HepG2 (cell line): ENCODE measurements around the gene ELMOD3. TPM values are rescaled to one million over a fixed set of nuclear protein-coding genes. Genes with fewer than 3 reads are reported as not detected.

ENCODE experiments used
- ATAC-seq: fragments of 200-7000 bp; cut with Tn5 transposase; 3 replicates; pipeline ENCODE4 v1.9.1; 2020; ENCODE audit warnings: mild to moderate bottlenecking, moderate library complexity
- BruUV-seq: library from RNA; stranded (reverse); fragments of 400-500 nt; replicated peaks from 2 replicates; lab custom pipeline; 2021; lab: Mats Ljungman, UMichigan
- CTCF ChIA-PET: fragments of 300-600 bp; formaldehyde crosslinking; extraction: SDS; loops from one replicate; lab custom pipeline; 2021; ENCODE audit warnings: low total read pairs, inconsistent platforms, low intra/inter-chr PET ratio; lab: Yijun Ruan, JAX
- POLR2A ChIA-PET: fragments of 350-600 bp; sonication (Branson Sonifier 250); formaldehyde crosslinking; loops from one replicate; lab custom pipeline; 2020; ENCODE audit warnings: antibody characterized with exemption, inconsistent platforms; lab: Yijun Ruan, JAX
- DNase-seq: peaks from one replicate; pipeline ENCODE4 v3.0.0-alpha.2; 2015; ENCODE audit warnings: low spot score
- FAIRE-seq: peaks from 3 replicates; lab custom pipeline; 2011; peaks lifted over from hg19 to GRCh38; lab: Jason Lieb, UNC
- H2AFZ ChIP-seq: one replicate; pipeline ENCODE4 v1.6.1; 2011; ENCODE audit warnings: low read length, inconsistent platforms
- H3K27ac ChIP-seq: fragments of 300-600 bp; 3 replicates; pipeline ENCODE4 v1.8.0; 2011; ENCODE audit warnings: mixed run types, mild to moderate bottlenecking, mixed read lengths, low read length, inconsistent platforms; ENCODE audit not compliant: insufficient read depth; ENCODE audit errors: extremely low read length
- H3K27me3 ChIP-seq, 2 experiments: fragments of 200-600 bp in 1 of 2; 2 replicates in 1 of 2; 3 replicates in 1 of 2; pipeline versions ENCODE4 v1.6.0 to v1.8.0; 2011; ENCODE audit warnings: low read length in 2 of 2, mild to moderate bottlenecking in 2 of 2, moderate library complexity in 2 of 2, inconsistent platforms in 1 of 2; ENCODE audit not compliant: insufficient read depth in 2 of 2, control insufficient read depth in 1 of 2
- H3K36me3 ChIP-seq, 2 experiments: fragments of 200-600 bp in 1 of 2; replicated peaks in 1 of 2; 2 replicates in 1 of 2; 3 replicates in 1 of 2; pipeline versions ENCODE4 v1.5.1 to v1.8.0; 2011; ENCODE audit warnings: low read length in 2 of 2, inconsistent platforms in 1 of 2; ENCODE audit not compliant: insufficient read depth in 2 of 2, control insufficient read depth in 1 of 2
- H3K4me1 ChIP-seq: 2 replicates; pipeline ENCODE4 v1.5.1; 2012; ENCODE audit warnings: low read length, inconsistent platforms; ENCODE audit not compliant: insufficient read depth
- H3K4me2 ChIP-seq: 2 replicates; pipeline ENCODE4 v1.6.0; 2011; ENCODE audit warnings: low read depth, low read length, inconsistent platforms
- H3K4me3 ChIP-seq, 3 experiments: fragments of 200-600 bp in 1 of 3; sonication (generic), shearing (Covaris generic) in 1 of 3; replicated peaks in 1 of 3; 2 replicates each; pipeline ENCODE4 v1.5.1; 2011 to 2016; ENCODE audit warnings: low read length in 3 of 3, inconsistent platforms in 2 of 3, low read depth in 2 of 3, mild to moderate bottlenecking in 2 of 3, control low read depth in 1 of 3, mixed read lengths in 1 of 3; ENCODE audit not compliant: insufficient read depth in 1 of 3
- H3K79me2 ChIP-seq: one replicate; pipeline ENCODE4 v1.6.1; 2011; ENCODE audit warnings: low read length, inconsistent platforms; ENCODE audit not compliant: insufficient read depth
- H3K9ac ChIP-seq: 2 replicates; pipeline ENCODE4 v1.6.0; 2011; ENCODE audit warnings: mild to moderate bottlenecking, low read depth, low read length, inconsistent platforms; ENCODE audit not compliant: insufficient read depth
- H3K9me3 ChIP-seq: 2 replicates; pipeline ENCODE4 v1.5.1; 2012; ENCODE audit warnings: mild to moderate bottlenecking, low read length
- H4K20me1 ChIP-seq: 2 replicates; pipeline ENCODE4 v1.6.0; 2011; ENCODE audit warnings: inconsistent platforms, mild to moderate bottlenecking, low read length, moderate library complexity; ENCODE audit not compliant: insufficient read depth
- GFI1 ChIP-seq: sonication (generic); formaldehyde crosslinking; IDR thresholded peaks from 2 replicates; pipeline ENCODE4 v1.5.0; 2020; ENCODE audit warnings: missing genetic modification reagents, mild to moderate bottlenecking, borderline replicate concordance
- GPN1 ChIP-seq: sonication (generic); formaldehyde crosslinking; IDR thresholded peaks from 2 replicates; pipeline ENCODE4 v1.5.1; 2020; ENCODE audit warnings: missing genetic modification reagents, borderline replicate concordance
- KIAA2018 ChIP-seq: sonication (generic); formaldehyde crosslinking; IDR thresholded peaks from 2 replicates; pipeline ENCODE4 v1.5.0; 2020; ENCODE audit warnings: mild to moderate bottlenecking, missing genetic modification reagents, borderline replicate concordance
- MIXL1 ChIP-seq: IDR thresholded peaks from 2 replicates; pipeline ENCODE4 v1.6.1; 2016
- MLLT10 ChIP-seq: sonication (generic); formaldehyde crosslinking; IDR thresholded peaks from 2 replicates; pipeline ENCODE4 v1.4.0; 2020; ENCODE audit warnings: missing genetic modification reagents
- NR2F2 ChIP-seq: IDR thresholded peaks from 2 replicates; pipeline ENCODE4 v1.6.1; 2012; ENCODE audit warnings: low read depth, inconsistent platforms, borderline replicate concordance
- PRPF4 ChIP-seq: fragments of 200-400 bp; formaldehyde crosslinking; IDR thresholded peaks from 2 replicates; pipeline ENCODE4 v1.6.1; 2016; ENCODE audit warnings: low read length, low read depth; ENCODE audit not compliant: poor library complexity, severe bottlenecking
- SSRP1 ChIP-seq: IDR thresholded peaks from 2 replicates; pipeline ENCODE4 v1.6.1; 2016; ENCODE audit warnings: control low read depth
- ZMYM4 ChIP-seq: sonication (generic); formaldehyde crosslinking; IDR thresholded peaks from 2 replicates; pipeline ENCODE4 v1.8.1; 2023; ENCODE audit warnings: mild to moderate bottlenecking, missing genetic modification reagents
- ZNF124 ChIP-seq: sonication (generic); formaldehyde crosslinking; IDR thresholded peaks from 2 replicates; pipeline ENCODE4 v1.4.0; 2020; ENCODE audit warnings: missing genetic modification reagents
- WGBS: methylation state at CpG from one replicate; pipeline ENCODE4 v1.1.6; 2017; ENCODE audit warnings: low lambda C conversion rate; 5-methylcytosine and 5-hydroxymethylcytosine counted together
- in situ Hi-C: cut with HindIII; loops from 2 replicates; pipeline ENCODE4 v1.10.0; 2017; ENCODE audit warnings: low pct_unique_long_range_greater_than_20kb; ENCODE audit not compliant: extremely low pct_ligation_motif_present
- intact Hi-C: fragments of 100-400 bp; cut with micrococcal nuclease; formaldehyde crosslinking; loops from one replicate; pipeline ENCODE4 v1.10.0; 2022; ENCODE audit not compliant: unreplicated experiment
- polyA plus RNA-seq, 8 experiments: library from polyadenylated mRNA; depleted of rRNA in 3 of 8; stranded (reverse) in 7 of 8; unstranded in 1 of 8; fragments of >200 nt; fragmentation: Illumina TruSeq in 4 of 8; extraction: Trizol in 4 of 8; gene quantifications; 2 replicates each; pipeline versions ENCODE4 v1.2.1 to v1.2.3, GENCODE V29; 2011 to 2016; ENCODE audit warnings: low read depth in 4 of 8, missing spikeins in 1 of 8, mixed read lengths in 1 of 8; ENCODE audit not compliant: insufficient read depth in 1 of 8
- total RNA-seq, 5 experiments: library from RNA; depleted of rRNA; stranded (reverse); fragments of >200 nt; fragmentation: Illumina TruSeq; extraction: Trizol; gene quantifications; 2 replicates each; pipeline ENCODE4 v1.2.3, GENCODE V29; 2016; ENCODE audit warnings: low read depth in 1 of 5
- TF ChIP-seq, protein P1 (sequence below): sonication (generic); formaldehyde crosslinking; IDR thresholded peaks from 2 replicates; pipeline ENCODE4 v1.4.0; 2020; ENCODE audit warnings: missing genetic modification reagents
- TF ChIP-seq, protein P2 (sequence below): sonication (generic); formaldehyde crosslinking; IDR thresholded peaks from 2 replicates; pipeline ENCODE4 v1.8.0; 2022; ENCODE audit warnings: mild to moderate bottlenecking, missing genetic modification reagents; ENCODE audit not compliant: insufficient replicate concordance

The ELMOD3 gene
- total and polyA plus RNA-seq, 2 of the 13 experiments (the other 11 are each of a cell fraction or from before 2014, with no cell fraction given) = 13.3 to 19.5 TPM

DNA sequence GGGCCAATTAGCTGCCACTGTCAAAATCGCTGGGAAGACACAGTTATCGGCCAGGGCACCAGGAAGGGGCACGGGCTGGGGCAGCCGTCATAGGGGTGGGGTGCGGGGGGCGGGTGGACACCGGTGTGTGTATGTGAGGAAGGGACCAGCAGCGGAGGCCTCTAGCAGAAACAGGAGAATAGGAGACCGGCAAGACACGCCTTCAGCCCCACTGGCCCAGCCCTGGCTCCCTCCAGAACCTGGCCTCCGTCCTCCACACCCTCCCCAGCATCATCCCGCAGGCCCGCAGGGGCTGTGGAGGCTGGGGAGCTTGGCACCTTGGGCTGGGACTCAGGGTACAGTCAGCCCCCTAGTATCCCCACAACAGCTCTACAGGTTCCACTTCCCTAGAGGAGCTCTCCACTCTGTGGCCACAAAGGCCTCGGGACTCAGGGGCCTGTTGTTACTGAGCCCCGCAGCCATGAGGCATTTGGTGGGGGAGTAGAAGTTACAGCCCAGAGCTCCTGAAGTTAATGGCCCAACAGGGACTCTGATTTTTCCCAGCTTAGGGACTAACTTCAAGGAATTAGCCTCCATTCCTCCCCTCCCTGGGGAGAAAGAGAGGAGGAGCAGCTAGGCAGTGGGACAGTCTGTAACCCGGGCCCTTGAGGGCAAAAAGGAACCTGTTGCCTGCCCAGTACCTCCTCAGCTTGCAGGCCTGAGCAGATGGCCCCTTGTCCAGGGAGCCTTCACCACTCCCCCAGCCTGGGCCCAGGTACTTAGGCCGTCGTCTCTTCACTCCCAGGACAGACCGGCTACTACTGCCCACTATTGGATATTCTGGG lies 83.8 kb downstream of the ELMOD3 start:
- Histone ChIP-seq H3K9ac (peak overlapping the region; percentile 5; the same call in 1 of the 2 replicates), H3K27me3 (peaks cover 6 to 67% of the 10 kb centered on the region in 2 experiments), H3K9me3 (no peaks in the 10 kb centered on the region), H3K79me2 (no peaks in the 10 kb centered on the region), H3K4me3 (no peak overlapping the region; a peak in 1 of 6 replicates), H4K20me1 (no peaks in the 10 kb centered on the region), H3K4me2 (peak overlapping the region; percentile 29; the same call in 1 of the 2 replicates), H3K4me1 (peaks cover 26% of the 10 kb centered on the region), H2AFZ (no peak overlapping the region), H3K36me3 (no peaks in the 10 kb centered on the region), H3K27ac (no peak overlapping the region)
- ATAC-seq (peak; percentile 54), DNase-seq (no peak), FAIRE-seq (no peak)
- no TSS peak for BruUV-seq
- ChIA-PET CTCF (no interaction called here), POLR2A (interaction anchor here (1.4 to 5.3 kb wide), 2 partner anchors 17 to 100 kb away, joined by 4 to 26 read pairs; partner anchors contain the start of gene MAT2A)
- 50% methylated on average over 17 of the region's 19 CpGs for WGBS
- in situ Hi-C loops = no loop called here
- intact Hi-C loops = no loop called here
- TF ChIP-seq, protein P1, sequence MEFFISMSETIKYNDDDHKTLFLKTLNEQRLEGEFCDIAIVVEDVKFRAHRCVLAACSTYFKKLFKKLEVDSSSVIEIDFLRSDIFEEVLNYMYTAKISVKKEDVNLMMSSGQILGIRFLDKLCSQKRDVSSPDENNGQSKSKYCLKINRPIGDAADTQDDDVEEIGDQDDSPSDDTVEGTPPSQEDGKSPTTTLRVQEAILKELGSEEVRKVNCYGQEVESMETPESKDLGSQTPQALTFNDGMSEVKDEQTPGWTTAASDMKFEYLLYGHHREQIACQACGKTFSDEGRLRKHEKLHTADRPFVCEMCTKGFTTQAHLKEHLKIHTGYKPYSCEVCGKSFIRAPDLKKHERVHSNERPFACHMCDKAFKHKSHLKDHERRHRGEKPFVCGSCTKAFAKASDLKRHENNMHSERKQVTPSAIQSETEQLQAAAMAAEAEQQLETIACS (CRISPR knock-in tag) = no peak
- TF ChIP-seq NR2F2 (no peak), KIAA2018 (no peak), MLLT10 (no peak), SSRP1 (CRISPR knock-in tag) (no peak), ZNF124 (no peak), MIXL1 (no peak), PRPF4 (no peak), GFI1 (CRISPR knock-in tag) (no peak), ZMYM4 (no peak), GPN1 (CRISPR knock-in tag) (no peak)
- TF ChIP-seq, protein P2, sequence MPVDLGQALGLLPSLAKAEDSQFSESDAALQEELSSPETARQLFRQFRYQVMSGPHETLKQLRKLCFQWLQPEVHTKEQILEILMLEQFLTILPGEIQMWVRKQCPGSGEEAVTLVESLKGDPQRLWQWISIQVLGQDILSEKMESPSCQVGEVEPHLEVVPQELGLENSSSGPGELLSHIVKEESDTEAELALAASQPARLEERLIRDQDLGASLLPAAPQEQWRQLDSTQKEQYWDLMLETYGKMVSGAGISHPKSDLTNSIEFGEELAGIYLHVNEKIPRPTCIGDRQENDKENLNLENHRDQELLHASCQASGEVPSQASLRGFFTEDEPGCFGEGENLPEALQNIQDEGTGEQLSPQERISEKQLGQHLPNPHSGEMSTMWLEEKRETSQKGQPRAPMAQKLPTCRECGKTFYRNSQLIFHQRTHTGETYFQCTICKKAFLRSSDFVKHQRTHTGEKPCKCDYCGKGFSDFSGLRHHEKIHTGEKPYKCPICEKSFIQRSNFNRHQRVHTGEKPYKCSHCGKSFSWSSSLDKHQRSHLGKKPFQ (CRISPR knock-in tag) = no peak
